22Rv1 (cell line): Measurements from ENCODE around the gene STAM.
A peak's percentile ranks its signal among the peaks of the same experiment; 100 is the strongest.

ENCODE experiments used
- H3K27ac ChIP-seq: fragments of 450-650 bp; 2 replicates; pipeline ENCODE4 v1.5.1; 2017
- ZFX ChIP-seq: fragments of 450-650 bp; IDR thresholded peaks from 2 replicates; pipeline ENCODE4 v1.6.1; 2017; ENCODE audit warnings: antibody characterized with exemption, borderline replicate concordance
- TF ChIP-seq, protein P1 (sequence below): fragments of 450-650 bp; IDR thresholded peaks from 2 replicates; pipeline ENCODE4 v1.5.1; 2017; ENCODE audit warnings: mild to moderate bottlenecking

Gene STAM

DNA sequence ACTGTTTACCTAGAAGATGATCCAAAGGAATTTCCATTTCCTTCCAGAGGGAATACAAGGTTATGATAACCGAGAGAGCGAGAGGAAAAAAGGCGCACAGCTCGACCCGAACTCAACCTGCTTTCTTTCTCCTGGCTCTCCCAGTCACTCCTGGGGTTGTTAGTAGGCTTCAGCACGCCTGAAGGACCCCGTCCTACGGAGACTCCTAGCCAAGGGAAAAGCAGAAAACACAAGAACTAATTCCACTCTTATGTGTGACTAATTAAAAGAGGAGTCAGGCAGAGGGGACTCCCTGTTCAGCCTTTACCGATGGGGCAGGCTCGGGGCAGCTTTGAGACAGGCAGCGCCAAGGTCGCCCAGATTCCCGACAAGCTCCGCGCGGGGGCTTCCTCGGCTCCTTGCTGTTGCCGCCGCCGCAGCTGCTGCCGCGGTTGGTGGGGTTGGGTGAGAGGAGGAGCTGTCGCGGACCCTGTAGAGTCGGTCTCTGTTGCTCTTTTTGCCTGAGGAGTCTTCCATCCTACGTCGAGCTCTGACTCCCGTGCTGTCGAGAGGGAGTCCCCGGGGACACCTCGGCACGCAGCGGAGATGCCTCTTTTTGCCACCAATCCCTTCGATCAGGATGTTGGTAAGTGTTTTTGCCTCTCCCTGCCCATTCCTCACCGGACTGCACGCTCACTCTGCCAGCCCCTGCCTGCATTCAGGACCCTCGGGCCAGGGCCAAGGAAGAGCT lies at the start of gene STAM:
STAM (plus strand) TSS at position 397 of the 730 bp plus-strand sequence; CDS start at position 586, 189 bp downstream.
- TF ChIP-seq, protein P1, sequence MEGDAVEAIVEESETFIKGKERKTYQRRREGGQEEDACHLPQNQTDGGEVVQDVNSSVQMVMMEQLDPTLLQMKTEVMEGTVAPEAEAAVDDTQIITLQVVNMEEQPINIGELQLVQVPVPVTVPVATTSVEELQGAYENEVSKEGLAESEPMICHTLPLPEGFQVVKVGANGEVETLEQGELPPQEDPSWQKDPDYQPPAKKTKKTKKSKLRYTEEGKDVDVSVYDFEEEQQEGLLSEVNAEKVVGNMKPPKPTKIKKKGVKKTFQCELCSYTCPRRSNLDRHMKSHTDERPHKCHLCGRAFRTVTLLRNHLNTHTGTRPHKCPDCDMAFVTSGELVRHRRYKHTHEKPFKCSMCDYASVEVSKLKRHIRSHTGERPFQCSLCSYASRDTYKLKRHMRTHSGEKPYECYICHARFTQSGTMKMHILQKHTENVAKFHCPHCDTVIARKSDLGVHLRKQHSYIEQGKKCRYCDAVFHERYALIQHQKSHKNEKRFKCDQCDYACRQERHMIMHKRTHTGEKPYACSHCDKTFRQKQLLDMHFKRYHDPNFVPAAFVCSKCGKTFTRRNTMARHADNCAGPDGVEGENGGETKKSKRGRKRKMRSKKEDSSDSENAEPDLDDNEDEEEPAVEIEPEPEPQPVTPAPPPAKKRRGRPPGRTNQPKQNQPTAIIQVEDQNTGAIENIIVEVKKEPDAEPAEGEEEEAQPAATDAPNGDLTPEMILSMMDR = no peak
- no peak for TF ChIP-seq ZFX
- H3K27ac ChIP-seq = peak within 1 kb of the TSS; percentile 96

DNA sequence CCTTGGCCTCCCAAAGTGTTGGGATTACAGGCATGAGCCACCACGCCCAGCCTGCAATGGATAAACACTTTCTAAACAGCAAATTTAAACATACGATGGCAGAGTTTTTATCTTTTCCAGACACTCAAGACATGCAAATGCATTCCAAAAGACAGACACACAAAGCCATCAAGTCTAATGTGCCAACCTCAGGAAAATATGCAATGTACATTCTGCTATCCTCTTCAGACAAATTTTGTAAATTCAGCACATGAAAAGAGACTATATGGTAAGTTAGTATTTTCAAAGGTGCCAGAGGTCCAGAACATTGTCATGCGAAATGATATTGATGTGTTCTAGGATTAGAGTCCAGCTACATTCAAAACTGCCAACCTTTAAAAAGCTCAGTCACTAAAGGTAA lies 46.6 kb upstream of the STAM start:
- H3K27ac ChIP-seq = no peak overlapping the region
- TF ChIP-seq, protein P1 = no peak
- TF ChIP-seq ZFX = no peak

DNA sequence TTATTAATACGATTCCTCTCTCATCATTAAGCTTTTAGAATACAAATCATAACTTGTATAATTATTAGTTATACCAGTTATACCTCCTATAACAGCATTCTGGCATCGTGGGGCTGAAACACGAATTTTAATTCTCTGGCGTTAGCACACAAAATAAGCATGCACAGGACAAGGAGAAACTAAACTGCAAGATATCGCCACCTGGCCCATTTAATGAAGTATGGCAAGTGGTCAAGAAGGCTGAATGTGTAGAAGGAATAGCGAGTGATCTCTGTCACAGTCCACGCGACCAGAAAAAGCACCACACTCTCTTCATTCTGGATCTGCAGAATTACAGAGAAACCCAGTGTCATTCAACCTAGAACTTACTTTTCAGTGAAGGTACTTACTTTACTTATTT lies 44.9 kb upstream of the STAM start:
- H3K27ac ChIP-seq = no peak overlapping the region
- no peak for TF ChIP-seq ZFX
- TF ChIP-seq, protein P1 = peak; percentile 48

DNA sequence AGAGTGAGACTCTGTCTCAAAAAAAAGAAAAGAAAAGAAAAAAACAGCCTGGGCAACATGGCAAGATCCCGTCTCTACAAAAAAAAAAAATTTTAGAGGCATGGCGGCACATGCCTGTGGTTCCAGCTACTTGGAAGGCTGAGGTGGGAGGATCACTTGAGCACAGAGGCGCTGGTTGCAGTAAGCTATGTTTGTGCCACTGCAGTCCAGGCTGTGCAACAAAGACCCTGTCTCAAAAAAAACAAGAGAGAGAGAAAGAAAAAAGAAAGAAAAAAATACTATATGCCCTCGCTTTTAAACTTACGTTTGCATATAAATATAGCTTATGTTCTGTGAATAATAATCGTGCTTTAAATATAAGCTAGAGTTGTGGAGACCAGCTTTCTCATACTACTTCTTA lies 38.0 kb upstream of the STAM start:
- TF ChIP-seq ZFX = no peak
- TF ChIP-seq, protein P1 = no peak
- no peak overlapping the region for H3K27ac ChIP-seq

DNA sequence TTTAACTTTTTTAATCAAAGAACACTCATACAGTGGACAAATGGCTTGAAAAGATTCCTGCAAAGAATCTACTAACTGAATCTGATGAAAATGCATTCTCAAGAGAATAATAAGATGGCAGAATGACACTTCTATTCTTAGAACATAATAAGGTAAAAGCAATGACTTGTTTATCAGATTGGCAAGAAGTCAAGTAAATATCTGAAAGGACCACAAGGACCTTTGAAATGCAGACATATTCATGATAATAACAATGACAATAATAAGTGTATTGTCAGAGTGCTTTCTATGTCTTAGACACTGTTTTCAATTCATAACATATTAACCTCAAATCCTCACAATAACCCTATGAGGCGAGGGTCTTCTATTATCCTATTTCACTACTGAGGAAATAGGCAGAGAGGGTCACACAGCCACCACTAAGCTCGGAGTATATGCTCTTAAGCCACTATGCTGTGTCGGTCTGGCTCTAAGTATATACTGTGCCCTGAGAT lies 37.4 kb upstream of the STAM start:
- TF ChIP-seq ZFX = no peak
- TF ChIP-seq, protein P1 = no peak
- no peak overlapping the region for H3K27ac ChIP-seq

DNA sequence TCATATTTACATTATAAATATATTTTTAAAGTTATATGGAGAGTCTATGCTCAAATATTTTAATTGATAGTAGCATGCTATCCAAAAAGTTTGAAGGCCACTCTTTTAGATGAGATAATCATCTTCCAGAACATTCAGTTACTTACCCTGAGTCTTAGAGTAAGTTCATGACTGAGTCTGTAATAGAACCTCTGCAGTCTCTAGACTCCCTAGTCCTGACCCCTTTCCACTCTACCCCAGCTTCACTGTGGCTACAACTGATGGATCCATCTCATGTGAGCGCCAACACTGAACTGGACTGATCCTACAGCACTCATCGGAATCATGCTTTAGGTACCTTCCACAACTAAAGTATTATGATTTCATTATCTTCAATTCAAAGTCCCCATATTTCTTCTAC lies 36.9 kb upstream of the STAM start:
- no peak overlapping the region for H3K27ac ChIP-seq
- TF ChIP-seq, protein P1 = no peak
- TF ChIP-seq ZFX = no peak

DNA sequence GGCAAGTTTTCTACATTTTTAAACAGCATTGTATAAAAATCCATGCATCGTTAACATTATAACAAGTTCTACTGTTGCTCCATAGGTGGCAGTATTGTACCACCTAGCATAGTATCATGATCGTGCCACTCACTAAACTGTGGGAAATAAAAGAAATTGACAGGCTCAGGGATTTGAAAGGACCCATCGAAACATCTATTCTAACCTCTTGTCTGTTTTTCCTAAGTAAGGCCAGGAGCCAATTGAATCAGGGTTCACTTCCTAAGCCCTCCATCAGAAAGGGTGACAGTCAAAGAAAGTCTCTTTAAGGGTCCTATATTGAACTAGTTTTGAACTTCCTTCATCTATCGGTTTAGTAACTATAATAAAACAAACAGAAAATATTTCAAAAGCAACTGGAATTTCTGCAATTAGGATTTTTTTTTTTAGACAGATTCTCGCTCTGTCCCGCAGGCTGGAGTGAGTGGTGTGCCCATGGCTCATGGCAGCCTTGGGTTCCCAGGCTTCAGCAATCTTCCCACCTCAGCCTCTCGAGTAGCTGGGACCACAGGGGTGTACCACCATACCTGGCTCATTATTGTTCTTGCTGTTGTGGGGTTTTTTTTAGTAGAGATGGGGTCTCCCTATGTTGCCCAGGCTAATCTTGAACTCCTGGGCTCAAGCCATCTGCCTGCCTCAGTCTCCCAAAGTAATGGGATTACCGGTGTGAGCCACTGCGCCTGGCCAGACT lies 36.2 kb upstream of the STAM start:
- H3K27ac ChIP-seq = no peak overlapping the region
- TF ChIP-seq, protein P1 = peak; percentile 91
- TF ChIP-seq ZFX = no peak
